Activated T-cell treated with anti-CD3 and anti-CD28 coated beads for 48 hours (primary cell): Measurements from ENCODE around the gene NUMB.

Experiments
- DNase-seq: peaks from one replicate; pipeline ENCODE4 v3.0.0-alpha.2; 2020; ENCODE audit warnings: low read depth

NUMB gene

DNA sequence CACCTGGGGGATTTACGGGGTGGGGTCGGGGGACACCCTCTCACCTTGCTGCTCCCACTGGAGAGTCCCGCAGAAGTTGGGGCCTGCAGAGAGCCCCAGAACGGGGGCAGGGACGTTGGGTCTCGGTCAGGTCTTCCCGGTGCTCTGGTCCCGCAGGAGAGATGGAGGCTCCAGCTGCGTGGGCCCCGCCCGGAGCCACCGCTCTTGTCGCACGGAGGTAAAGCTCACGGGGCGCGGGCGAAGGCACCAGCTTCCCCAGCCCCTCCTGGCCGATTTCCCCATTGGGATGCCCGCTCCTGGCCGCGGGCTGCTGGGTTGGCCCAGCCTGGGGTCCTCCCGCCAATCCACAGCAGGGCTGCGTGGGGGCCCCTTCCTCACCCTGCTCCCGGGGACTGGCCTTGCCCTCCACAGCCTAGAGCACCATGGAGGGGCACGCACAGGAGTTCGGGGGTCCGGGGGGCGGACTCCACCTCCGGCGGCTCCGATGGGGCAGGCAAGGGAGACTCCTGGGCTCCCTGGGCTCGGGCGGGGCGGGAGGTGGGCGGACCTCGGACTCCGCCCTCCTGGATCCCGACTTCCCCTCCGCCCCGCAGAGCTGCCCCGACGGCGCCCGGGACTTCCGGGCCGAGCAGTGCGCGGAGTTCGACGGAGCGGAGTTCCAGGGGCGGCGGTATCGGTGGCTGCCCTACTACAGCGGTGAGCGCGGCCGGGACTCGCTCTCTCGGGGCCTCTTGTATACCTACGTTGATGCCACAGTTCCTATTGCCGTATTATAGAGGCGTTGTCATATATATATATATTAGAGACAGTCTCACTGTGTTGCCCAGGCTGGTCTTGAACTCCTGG lies 212.6 kb downstream of the NUMB start:
- DNase-seq = peak; percentile 41

DNA sequence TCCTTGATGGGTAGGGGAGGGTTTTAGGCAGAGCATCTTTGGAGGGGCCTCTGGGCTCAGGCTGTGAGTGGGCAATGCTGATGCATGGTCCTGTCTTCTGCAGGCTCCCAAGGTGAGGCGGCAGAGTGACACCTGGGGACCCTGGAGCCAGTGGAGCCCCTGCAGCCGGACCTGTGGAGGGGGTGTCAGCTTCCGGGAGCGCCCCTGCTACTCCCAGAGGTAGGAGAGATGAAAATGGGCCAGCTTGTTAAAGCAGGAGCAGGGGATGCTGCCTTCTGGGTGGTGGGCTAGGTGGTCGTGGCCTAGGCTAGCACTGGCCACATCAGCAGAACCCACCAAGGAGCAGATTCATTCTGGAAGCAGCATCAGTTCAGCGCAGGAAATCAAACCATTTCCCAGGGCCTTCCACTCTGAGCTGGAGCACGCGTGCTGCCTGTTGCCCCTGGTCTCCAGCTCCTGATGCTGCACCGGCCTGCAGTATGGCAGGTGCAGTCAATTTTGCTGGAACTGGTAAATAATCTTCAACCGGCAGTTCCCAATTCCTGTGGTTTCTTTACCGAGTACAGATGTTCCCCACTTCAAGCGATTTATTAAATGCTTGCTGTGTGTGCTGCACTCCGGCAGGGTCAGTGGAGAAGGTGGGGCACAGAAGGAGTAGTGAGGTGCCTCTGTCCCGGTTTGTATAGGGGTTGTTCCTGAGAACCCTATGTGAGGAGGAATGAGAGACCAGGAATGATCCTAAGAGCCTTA lies 213.6 kb downstream of the NUMB start:
- no peak for DNase-seq

DNA sequence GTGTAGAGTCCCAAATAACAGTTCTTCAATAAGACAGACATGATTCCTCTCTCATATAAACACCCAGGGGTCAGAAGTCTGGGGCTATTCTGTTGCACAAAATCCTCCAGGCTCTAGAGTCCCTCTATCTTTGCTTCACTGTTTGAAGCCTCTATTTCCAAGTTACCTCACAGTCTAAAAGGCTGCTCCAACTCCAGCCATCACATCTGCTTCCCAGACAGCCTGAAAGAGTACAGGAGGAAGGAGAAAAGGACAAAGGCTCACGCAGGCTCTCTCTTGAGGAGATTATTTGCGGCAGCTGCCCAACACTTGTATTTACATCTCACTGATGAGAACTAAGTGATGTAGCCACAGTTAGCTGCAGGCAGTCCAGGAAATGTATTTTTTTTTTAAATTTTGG lies 214.6 kb downstream of the NUMB start:
- DNase-seq = no peak

DNA sequence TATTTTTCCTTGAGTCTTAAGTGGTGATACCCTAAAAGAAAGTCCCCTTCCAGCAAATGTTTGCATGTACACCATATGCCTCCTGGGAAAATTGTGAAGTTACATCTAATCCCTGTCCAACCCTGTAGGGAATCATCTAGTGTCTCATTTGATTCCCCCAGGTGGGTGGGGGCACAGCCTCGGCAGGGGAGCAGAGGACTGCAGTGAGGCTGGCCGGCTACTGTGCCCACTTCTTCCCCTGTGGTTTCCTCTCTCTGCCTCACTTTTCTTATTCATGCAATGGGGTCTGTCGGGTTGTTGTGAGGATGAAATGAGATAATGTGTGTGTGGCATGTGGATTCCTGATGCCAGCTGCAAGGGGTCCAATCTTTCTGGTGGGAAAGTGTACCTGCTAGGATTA lies 215.0 kb downstream of the NUMB start:
- DNase-seq = no peak

DNA sequence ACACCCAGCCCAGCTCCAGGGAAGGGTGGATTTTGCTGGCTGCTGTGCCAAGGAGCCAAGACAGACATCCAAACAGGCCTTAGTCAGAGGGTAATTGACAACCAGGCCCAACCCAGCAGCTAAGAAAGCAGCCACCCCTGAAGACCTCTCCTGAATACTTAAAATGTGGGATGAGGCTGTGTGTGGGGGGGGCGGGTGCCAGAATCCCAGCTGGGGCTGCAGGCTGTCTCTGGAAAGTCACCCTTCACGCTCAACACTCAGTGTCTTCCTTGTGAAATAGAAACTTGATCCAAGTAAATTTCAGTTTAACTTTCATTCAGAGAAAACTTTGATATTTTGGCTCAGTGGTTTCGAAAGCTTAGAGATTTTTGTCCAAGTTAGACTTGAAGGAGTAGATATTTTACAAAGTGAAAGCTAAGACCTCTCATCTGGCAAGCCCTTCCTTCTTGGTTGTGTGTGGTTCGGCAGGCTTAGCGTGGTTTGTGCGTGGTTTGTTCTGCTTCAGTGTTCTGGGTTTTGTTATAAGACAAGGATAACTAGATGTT lies 215.9 kb downstream of the NUMB start:
- DNase-seq = no peak

- DNase-seq = no peak
Observed at GRCh38 chr14:73241481-73242165, 216.7 kb downstream of the NUMB start.

GRCh38 chr14:73240816-73241480 lies 217.4 kb downstream of the NUMB start:
- DNase-seq = no peak

- DNase-seq = no peak
Observed at GRCh38 chr14:73239393-73240241, 218.7 kb downstream of the NUMB start.

DNA sequence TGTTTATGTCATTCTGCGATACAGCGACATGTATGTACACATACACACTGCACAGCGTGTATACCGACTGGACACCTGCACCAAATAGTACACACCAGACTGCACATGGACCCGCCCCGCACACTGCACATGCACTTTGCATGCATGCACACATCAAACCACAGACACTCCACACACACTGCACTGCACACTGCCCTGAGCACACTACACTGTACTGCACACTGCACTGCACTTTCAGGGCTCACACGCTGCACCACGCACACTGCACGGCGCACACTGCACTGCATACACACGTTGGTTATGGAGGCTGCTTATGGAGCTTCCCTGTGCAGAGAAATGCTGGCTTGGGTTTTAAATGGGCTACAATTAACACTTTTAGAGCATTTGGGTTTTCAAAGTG lies 219.4 kb downstream of the NUMB start:
- DNase-seq = no peak

GRCh38 chr14:73238424-73238852 lies 219.9 kb downstream of the NUMB start:
- no peak for DNase-seq

DNA sequence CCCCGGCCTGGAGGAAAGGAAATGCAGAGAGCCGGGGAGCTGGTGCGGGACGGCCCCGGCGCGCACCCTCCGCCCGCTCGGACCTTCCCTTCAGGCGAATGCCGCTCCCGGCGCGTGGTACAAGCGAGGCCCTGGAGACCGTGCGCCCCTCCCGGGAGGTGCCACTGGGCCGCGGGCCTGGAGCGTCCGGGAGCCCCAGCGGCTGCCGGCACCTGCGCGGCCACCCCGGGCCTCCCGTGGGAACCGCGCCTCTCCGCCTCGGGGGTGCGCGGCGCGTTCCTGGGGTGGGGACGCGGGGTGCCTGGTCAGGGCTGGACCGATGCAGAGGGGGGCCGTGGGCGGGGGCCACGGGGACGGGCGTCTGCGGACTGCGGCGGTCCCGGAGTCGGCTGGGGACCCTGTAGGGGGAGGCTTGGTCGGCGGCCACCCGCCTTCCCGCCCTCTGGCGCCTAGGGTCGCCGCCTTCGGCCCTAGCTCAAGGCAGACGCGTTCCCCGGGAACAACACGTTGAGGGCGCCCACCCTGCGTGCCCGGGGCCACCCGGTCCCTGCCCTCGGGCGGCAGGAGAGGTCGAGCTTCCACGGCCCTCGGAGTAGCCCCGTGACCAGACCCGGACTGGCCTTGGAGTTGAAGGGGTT lies 220.4 kb downstream of the NUMB start:
- DNase-seq = no peak

DNA sequence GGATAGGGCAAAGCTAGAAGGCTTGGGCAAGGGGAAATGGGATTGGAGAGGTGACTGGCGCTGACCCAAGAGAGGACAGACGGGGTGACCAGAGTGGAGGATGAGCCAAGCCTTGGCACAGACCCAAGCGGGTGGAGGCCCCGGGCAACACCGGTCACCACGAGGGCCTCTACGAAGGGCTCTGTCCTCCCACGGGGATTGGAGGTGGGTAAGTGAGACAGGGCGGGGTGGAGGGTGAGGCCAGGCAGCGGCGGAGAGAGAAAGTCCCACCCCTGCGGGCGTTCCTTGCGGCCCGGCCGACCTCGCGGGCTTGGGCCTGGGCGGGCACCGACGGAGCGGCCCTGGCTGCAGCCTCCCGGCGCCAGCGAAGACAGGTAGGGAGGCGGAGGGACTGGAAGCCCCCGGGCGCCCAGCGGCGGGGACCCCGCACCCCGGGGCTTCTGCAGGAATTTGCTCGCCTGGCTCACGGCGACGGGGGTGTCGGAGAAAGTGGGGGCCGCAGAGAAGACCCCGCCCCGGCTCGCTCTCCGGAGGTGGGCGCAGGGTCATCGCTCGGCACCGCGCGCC lies 221.0 kb downstream of the NUMB start, which contains the start of gene PAPLN:
Gene PAPLN, plus strand, starts transcription at position 288 of the 567 bp plus-strand sequence. CDS start 2,273 bp downstream, outside the sequence.
- no peak for DNase-seq

GRCh38 chr14:73236752-73237218 lies 221.6 kb downstream of the NUMB start:
- no peak for DNase-seq

GRCh38 chr14:73236157-73236556 lies 222.2 kb downstream of the NUMB start:
- DNase-seq = no peak

- no peak for DNase-seq
Observed at GRCh38 chr14:73235531-73236155, 222.7 kb downstream of the NUMB start.

DNA sequence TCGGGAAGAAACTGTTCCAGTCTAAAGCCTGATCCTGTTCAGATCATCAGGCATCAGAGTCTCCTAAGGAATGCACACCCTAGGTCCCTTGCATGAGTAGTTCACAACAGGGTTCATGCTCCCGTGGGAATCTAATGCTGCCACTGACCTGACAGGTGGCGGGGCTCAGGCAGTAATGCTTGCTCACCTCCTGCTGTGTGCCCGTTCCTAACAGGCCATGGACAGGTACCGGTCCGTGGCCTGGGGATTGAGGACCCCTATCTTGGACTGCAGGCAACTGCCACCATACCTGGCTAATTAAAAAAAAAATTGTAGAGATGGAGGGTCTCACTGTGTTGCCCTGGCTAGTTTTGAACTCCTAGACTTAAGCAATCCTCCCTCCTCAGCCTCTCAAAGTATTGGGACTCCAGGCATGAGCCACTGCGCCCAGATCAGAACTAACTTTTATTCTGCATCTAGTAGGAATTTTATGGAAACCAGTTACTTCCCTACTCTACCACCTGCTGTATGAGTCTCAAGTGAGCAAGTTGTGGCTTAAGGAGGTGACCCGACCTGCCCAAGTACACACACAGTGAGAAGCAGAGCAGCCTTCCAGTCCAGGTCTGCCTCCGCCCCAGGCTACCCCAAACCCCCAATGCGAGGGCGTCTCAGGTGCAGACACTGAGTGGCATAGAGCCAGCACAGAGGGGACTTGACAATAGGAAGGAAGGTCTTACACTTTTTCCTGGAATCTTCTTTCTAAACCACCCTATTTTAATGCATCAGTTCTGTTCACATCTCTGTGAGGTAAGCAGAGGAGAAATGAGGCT lies 223.6 kb downstream of the NUMB start:
- DNase-seq = no peak

DNA sequence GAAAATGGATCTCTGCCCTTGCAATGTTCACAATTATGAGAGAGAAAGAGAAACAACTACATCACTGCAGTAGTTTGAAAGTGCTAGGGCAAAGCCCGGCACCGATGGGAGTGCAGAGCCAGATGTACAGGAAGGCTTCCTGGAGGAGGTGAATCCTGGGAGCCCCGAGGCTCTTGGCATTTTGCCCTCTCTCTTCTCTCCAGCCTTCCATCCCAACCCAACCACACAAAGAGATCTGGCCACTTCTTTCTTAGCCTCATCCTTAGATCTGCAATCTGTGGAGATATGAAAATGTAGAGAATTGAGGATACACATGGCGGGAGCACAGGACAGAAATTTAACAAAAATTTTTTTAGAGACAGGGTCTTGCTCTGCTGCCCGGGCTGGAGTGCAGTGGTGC lies 224.3 kb downstream of the NUMB start:
- DNase-seq = no peak

GRCh38 chr14:73233564-73233963 lies 224.8 kb downstream of the NUMB start:
- no peak for DNase-seq

DNA sequence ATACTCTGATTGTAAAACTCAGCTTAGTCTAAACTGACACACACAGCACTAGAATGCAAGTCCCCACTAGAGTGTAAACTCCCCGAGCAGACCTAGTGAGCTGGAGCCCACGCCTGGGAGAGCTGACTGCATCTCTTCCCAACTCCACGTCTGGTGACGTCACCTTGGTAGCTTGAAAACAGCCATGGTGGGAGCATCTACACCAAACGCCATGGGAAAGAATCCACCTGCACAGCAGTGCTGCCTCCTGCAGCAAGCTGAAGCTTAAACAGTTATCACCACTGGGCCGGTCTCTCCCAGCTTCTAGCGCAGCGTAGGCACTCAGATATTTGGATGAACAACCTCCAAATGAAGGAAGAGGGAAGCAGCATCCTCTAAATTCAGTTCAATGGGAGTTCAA lies 225.4 kb downstream of the NUMB start:
- DNase-seq = no peak
